ENCODE results near the gene RANBP10.

DNA sequence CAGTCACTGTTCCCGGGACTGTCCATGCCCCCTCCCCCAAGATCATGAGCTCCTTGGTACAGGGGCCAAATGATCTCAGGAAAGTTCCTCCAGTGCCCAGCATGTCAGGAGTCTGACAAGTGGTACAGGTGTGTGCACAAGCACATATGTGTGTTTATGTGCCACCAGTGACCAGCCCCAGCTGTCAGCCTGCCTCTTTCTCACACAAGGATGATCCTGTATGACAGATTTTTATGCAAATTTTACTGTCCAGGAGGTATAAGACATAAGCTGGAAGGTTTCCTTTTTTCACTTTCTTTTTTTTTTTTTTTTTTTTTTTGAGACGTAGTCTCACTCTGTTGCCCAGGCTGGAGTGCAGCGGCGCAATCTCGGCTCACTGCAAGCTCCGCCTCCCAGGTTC, 55.9 kb downstream of the RANBP10 start:
- TF ChIP-seq POLR2A (IDR thresholded peaks at IDR 0.05): no peak
- TF ChIP-seq, protein P1, sequence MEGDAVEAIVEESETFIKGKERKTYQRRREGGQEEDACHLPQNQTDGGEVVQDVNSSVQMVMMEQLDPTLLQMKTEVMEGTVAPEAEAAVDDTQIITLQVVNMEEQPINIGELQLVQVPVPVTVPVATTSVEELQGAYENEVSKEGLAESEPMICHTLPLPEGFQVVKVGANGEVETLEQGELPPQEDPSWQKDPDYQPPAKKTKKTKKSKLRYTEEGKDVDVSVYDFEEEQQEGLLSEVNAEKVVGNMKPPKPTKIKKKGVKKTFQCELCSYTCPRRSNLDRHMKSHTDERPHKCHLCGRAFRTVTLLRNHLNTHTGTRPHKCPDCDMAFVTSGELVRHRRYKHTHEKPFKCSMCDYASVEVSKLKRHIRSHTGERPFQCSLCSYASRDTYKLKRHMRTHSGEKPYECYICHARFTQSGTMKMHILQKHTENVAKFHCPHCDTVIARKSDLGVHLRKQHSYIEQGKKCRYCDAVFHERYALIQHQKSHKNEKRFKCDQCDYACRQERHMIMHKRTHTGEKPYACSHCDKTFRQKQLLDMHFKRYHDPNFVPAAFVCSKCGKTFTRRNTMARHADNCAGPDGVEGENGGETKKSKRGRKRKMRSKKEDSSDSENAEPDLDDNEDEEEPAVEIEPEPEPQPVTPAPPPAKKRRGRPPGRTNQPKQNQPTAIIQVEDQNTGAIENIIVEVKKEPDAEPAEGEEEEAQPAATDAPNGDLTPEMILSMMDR (IDR thresholded peaks at IDR 0.05): no peak
